HEK293T (cell line): ENCODE results near the gene SMAD3.
"Not testable (repeated sequence)": the region's sequence is repeated elsewhere in the genome, so short reads cannot be mapped to it uniquely, and the experiment has no call there.

ENCODE experiments used
- CTCF ChIA-PET: fragments of 350-600 bp; formaldehyde crosslinking; extraction: SDS; loops from one replicate; lab custom pipeline; 2021; ENCODE audit warnings: antibody characterized with exemption, inconsistent platforms; lab: Yijun Ruan, JAX
- POLR2A ChIA-PET: fragments of 350-600 bp; formaldehyde crosslinking; extraction: SDS; loops from one replicate; lab custom pipeline; 2020; ENCODE audit warnings: antibody characterized with exemption, inconsistent platforms; lab: Yijun Ruan, JAX
- DNase-seq: peaks from one replicate; pipeline ENCODE4 v3.0.0; 2012; ENCODE audit warnings: mixed read lengths; ENCODE audit errors: extremely low spot score
- ARNT ChIP-seq: fragments of 450-650 bp; IDR thresholded peaks from 2 replicates; pipeline ENCODE4 v1.6.1; 2017; ENCODE audit warnings: mild to moderate bottlenecking
- BHLHE40 ChIP-seq: fragments of 450-650 bp; IDR thresholded peaks from 2 replicates; pipeline ENCODE4 v1.6.1; 2016; ENCODE audit warnings: mild to moderate bottlenecking, moderate library complexity, borderline replicate concordance
- CTBP1 ChIP-seq: fragments of 450-650 bp; IDR thresholded peaks from 2 replicates; pipeline ENCODE4 v1.6.1; 2016; ENCODE audit warnings: borderline replicate concordance
- ELF4 ChIP-seq: fragments of 450-650 bp; IDR thresholded peaks from 2 replicates; pipeline ENCODE4 v1.6.1; 2017; ENCODE audit warnings: antibody characterized with exemption
- FOXA1 ChIP-seq: fragments of 450-650 bp; IDR thresholded peaks from 2 replicates; pipeline ENCODE4 v1.6.1; 2016; ENCODE audit warnings: mild to moderate bottlenecking
- FOXK2 ChIP-seq: fragments of 450-650 bp; IDR thresholded peaks from 2 replicates; pipeline ENCODE4 v1.6.1; 2016; ENCODE audit warnings: mild to moderate bottlenecking
- FOXM1 ChIP-seq: fragments of 450-650 bp; IDR thresholded peaks from 2 replicates; pipeline ENCODE4 v1.6.1; 2017; ENCODE audit warnings: mild to moderate bottlenecking, borderline replicate concordance
- HDGF ChIP-seq: fragments of 450-650 bp; IDR thresholded peaks from 2 replicates; pipeline ENCODE4 v1.6.1; 2017; ENCODE audit warnings: antibody characterized with exemption, borderline replicate concordance
- L3MBTL2 ChIP-seq: fragments of 450-650 bp; conservative IDR thresholded peaks from 2 replicates; pipeline ENCODE4 v1.6.1; 2016; ENCODE audit warnings: mild to moderate bottlenecking
- LEF1 ChIP-seq: fragments of 450-650 bp; IDR thresholded peaks from 2 replicates; pipeline ENCODE4 v1.6.1; 2017; ENCODE audit warnings: mild to moderate bottlenecking, borderline replicate concordance
- NFRKB ChIP-seq: fragments of 450-650 bp; IDR thresholded peaks from 2 replicates; pipeline ENCODE4 v1.6.1; 2016; ENCODE audit warnings: mild to moderate bottlenecking, moderate library complexity
- SP1 ChIP-seq: fragments of 450-650 bp; IDR thresholded peaks from 2 replicates; pipeline ENCODE4 v1.6.1; 2017
- SUZ12 ChIP-seq: fragments of 450-650 bp; IDR thresholded peaks from 2 replicates; pipeline ENCODE4 v1.6.1; 2016; ENCODE audit warnings: mild to moderate bottlenecking
- TARDBP ChIP-seq: fragments of 450-650 bp; IDR thresholded peaks from 2 replicates; pipeline ENCODE4 v1.6.1; 2016
- ZNF384 ChIP-seq: fragments of 450-650 bp; IDR thresholded peaks from 2 replicates; pipeline ENCODE4 v1.6.1; 2016
- TF ChIP-seq, protein P1 (sequence below): fragments of 450-650 bp; IDR thresholded peaks from 2 replicates; pipeline ENCODE4 v1.6.1; 2016

The SMAD3 gene

GRCh38 chr15:67065531-67066005, at the start of gene SMAD3:
Gene SMAD3 (plus strand): TSS chr15:67065602. CDS start chr15:67066155, 553 bp downstream.
- POLR2A ChIA-PET, result interaction anchor here (0.7 to 2.4 kb wide), 12 partner anchors 10 to 233 kb away, joined by 3 to 10 read pairs (median 3); no protein-coding TSS in a partner anchor
- CTCF ChIA-PET, result no interaction called here
- TF ChIP-seq FOXM1 (no peak), CTBP1 (no peak), LEF1 (peak; percentile 75; the same call in 1 of the 2 replicates), HDGF (no peak), NFRKB (no peak), FOXA1 (no peak), ZNF384 (no peak)
- peak; percentile 80 for DNase-seq

GRCh38 chr15:67017311-67017710, 48.1 kb upstream of the SMAD3 start:
- no peak for DNase-seq
- CTCF ChIA-PET, result interaction anchor here (0.6 to 0.7 kb wide), 2 partner anchors 381 to 459 kb away, joined by 4 read pairs; no protein-coding TSS in a partner anchor
- POLR2A ChIA-PET, result interaction anchor here (1.1 kb wide), 1 partner anchor 49 kb away, joined by 3 read pairs; no protein-coding TSS in a partner anchor
- no peak for TF ChIP-seq TARDBP
- no peak for TF ChIP-seq L3MBTL2
- TF ChIP-seq FOXK2, result no peak
- TF ChIP-seq ELF4, result no peak
- TF ChIP-seq SUZ12, result no peak
- no peak for TF ChIP-seq FOXA1
- no peak for TF ChIP-seq CTBP1
- TF ChIP-seq BHLHE40, result no peak

DNA sequence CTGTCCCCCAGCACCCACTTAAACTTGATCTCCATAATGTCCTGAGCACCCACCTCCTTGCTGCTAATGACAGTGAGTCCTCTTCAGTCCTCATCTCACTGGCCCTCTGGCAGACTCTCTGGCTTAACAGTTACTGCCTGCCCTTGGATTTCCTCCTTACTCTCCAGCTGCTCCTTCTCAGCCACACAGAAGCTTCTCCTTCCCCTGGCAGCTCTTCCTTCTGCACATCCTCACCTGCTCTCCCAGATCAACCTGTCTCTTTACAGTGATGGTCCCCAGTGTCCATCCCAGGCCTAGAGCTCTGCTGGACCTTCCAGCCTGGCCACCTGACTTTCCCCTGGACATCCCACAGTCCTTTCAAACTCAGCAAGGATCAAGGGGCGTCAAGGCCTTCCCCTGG, 47.4 kb upstream of the SMAD3 start:
- TF ChIP-seq FOXM1 (no peak), L3MBTL2 (no peak), ARNT (no peak), FOXA1 (no peak), SUZ12 (no peak), ZNF384 (no peak), HDGF (no peak), SP1 (no peak)
- no peak for DNase-seq
- CTCF ChIA-PET, result interaction anchor here (0.6 to 0.7 kb wide), 2 partner anchors 9 to 1177 kb away, joined by 3 to 5 read pairs; no protein-coding TSS in a partner anchor
- POLR2A ChIA-PET, result interaction anchor here (1.9 kb wide), 1 partner anchor 48 kb away, joined by 5 read pairs; the partner anchor contains the start of gene SMAD3

DNA sequence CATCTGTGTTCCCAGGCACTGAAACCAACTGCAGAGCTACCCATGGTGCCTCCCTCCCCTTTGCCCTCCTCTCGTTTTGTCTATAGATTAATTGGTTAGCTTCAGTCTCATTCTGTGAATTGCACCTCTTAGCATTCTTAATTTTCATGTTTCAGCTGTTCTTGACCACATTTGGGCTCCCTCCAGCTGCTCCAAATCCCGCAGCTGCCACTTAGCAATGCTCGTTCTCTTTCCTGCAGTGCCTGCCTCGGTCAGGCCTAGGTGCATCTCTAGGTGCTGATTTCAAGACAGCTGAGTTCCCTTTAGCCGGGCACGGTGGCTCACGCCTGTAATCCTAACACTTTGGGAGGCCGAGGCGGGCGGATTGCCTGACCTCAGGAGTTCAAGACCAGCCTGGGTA, 47.0 kb upstream of the SMAD3 start:
- no peak for DNase-seq
- TF ChIP-seq BHLHE40 (no peak), TARDBP (no peak), FOXM1 (no peak), FOXK2 (no peak), SP1 (no peak), ZNF384 (no peak), L3MBTL2 (no peak), LEF1 (no peak), ELF4 (no peak), ARNT (no peak), FOXA1 (no peak), CTBP1 (no peak), HDGF (no peak), SUZ12 (no peak)
- TF ChIP-seq, protein P1, sequence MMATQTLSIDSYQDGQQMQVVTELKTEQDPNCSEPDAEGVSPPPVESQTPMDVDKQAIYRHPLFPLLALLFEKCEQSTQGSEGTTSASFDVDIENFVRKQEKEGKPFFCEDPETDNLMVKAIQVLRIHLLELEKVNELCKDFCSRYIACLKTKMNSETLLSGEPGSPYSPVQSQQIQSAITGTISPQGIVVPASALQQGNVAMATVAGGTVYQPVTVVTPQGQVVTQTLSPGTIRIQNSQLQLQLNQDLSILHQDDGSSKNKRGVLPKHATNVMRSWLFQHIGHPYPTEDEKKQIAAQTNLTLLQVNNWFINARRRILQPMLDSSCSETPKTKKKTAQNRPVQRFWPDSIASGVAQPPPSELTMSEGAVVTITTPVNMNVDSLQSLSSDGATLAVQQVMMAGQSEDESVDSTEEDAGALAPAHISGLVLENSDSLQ, result no peak
- ChIA-PET POLR2A (interaction anchor here (1.9 kb wide), 1 partner anchor 47 kb away, joined by 5 read pairs; the partner anchor contains the start of gene SMAD3), CTCF (interaction anchor here (0.6 to 0.7 kb wide), 2 partner anchors 9 to 1177 kb away, joined by 3 to 5 read pairs; no protein-coding TSS in a partner anchor)

DNA sequence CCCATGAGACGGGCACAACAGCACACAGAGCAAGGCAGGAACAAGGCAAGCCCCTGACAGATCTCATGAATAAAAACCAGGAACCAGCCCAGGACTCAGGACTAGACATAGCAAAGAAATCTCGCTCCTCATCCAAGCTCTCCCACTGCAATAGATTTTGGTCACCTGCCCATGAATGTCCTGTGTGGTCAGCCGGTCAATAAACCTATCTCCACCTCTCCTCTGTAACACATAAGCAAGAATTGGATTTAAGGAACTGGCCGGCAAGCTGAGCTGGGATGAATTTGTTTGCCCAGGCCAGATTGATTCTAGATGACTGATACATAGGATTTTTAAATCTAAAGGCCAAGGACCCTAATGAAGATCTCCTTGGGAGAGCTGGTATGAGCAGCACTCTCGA, 46.3 kb upstream of the SMAD3 start:
- ChIA-PET CTCF (no interaction called here), POLR2A (interaction anchor here (1.9 kb wide), 1 partner anchor 47 kb away, joined by 5 read pairs; the partner anchor contains the start of gene SMAD3)
- TF ChIP-seq, protein P1, result no peak
- TF ChIP-seq CTBP1 (no peak), LEF1 (no peak), NFRKB (no peak), TARDBP (no peak), BHLHE40 (no peak), L3MBTL2 (no peak), SUZ12 (no peak), SP1 (no peak)
- no peak for DNase-seq

- TF ChIP-seq, protein P1, result no peak
- TF ChIP-seq ZNF384 (no peak), SUZ12 (no peak), BHLHE40 (no peak), FOXA1 (no peak)
- POLR2A ChIA-PET, result no interaction called here
- no peak for DNase-seq
- CTCF ChIA-PET, result no interaction called here
Observed at GRCh38 chr15:67019884-67020520, 45.4 kb upstream of the SMAD3 start.

- DNase-seq, CTCF ChIA-PET, POLR2A ChIA-PET: not testable (repeated sequence)
Observed at GRCh38 chr15:67020668-67021067, 44.7 kb upstream of the SMAD3 start.
